Liver (tissue), 9 donors: ENCODE data around the gene NCAM1. TPM values are rescaled to one million over a fixed set of nuclear protein-coding genes. Genes with fewer than 3 reads are reported as not detected.

Experiments used
- DNase-seq: peaks from one replicate; pipeline ENCODE4 v3.0.0-alpha.2; 2017; ENCODE audit warnings: low spot score
- H3K27ac ChIP-seq, 2 donors: one replicate each; pipeline ENCODE4 v1.7.0; 2013; ENCODE audit warnings: inconsistent platforms in 2 of 2, low read length in 2 of 2, control low read depth in 1 of 2, low read depth in 1 of 2, mild to moderate bottlenecking in 1 of 2
- H3K27me3 ChIP-seq, 4 donors: one replicate each; pipeline versions ENCODE4 v1.6.1 to v1.7.0; 2013; ENCODE audit warnings: low read length in 3 of 4, inconsistent platforms in 1 of 4, mild to moderate bottlenecking in 1 of 4, moderate library complexity in 1 of 4; ENCODE audit not compliant: control insufficient read depth in 4 of 4, insufficient read depth in 4 of 4
- H3K36me3 ChIP-seq, 4 donors: one replicate each; pipeline versions ENCODE4 v1.6.1 to v1.7.0; 2013; ENCODE audit warnings: low read length in 3 of 4, mild to moderate bottlenecking in 3 of 4, low read depth in 1 of 4, moderate library complexity in 1 of 4; ENCODE audit not compliant: control insufficient read depth in 4 of 4, insufficient read depth in 3 of 4
- H3K4me1 ChIP-seq, 4 donors: one replicate each; pipeline versions ENCODE4 v1.6.1 to v1.7.0; 2013; ENCODE audit warnings: low read length in 3 of 4, mild to moderate bottlenecking in 3 of 4, moderate library complexity in 1 of 4; ENCODE audit not compliant: control insufficient read depth in 4 of 4, insufficient read depth in 4 of 4
- H3K4me3 ChIP-seq, 3 donors: one replicate each; pipeline versions ENCODE4 v1.6.1 to v1.7.0; 2013; ENCODE audit warnings: low read length in 3 of 3, control low read depth in 1 of 3, low read depth in 1 of 3, mild to moderate bottlenecking in 1 of 3
- H3K9ac ChIP-seq, 2 donors: one replicate each; pipeline ENCODE4 v1.7.0; 2013; ENCODE audit warnings: low read length in 2 of 2, mild to moderate bottlenecking in 2 of 2, moderate library complexity in 2 of 2, control low read depth in 1 of 2, low read depth in 1 of 2
- H3K9me3 ChIP-seq, 4 donors: one replicate each; pipeline versions ENCODE4 v1.6.1 to v1.7.0; 2013; ENCODE audit warnings: low read length in 3 of 4; ENCODE audit not compliant: control insufficient read depth in 4 of 4
- EGR1 ChIP-seq, 2 donors: IDR thresholded peaks; 2 replicates each; pipeline ENCODE4 v1.6.1; 2016 to 2018; ENCODE audit warnings: antibody characterized with exemption in 2 of 2, low read depth in 2 of 2
- FOXA1 ChIP-seq: IDR thresholded peaks from 2 replicates; pipeline ENCODE4 v1.6.1; 2016; ENCODE audit warnings: antibody characterized with exemption
- HNF4G ChIP-seq: IDR thresholded peaks from 2 replicates; pipeline ENCODE4 v1.6.1; 2016; ENCODE audit warnings: antibody characterized with exemption
- NR2F2 ChIP-seq: IDR thresholded peaks from 2 replicates; pipeline ENCODE4 v1.6.1; 2016; ENCODE audit warnings: antibody characterized with exemption
- RAD21 ChIP-seq, 2 donors: IDR thresholded peaks; 2 replicates each; pipeline ENCODE4 v1.6.1; 2016; ENCODE audit warnings: antibody characterized with exemption in 2 of 2, mild to moderate bottlenecking in 2 of 2
- RXRA ChIP-seq, 2 donors: IDR thresholded peaks; 2 replicates each; pipeline ENCODE4 v1.6.1; 2017 to 2018; ENCODE audit warnings: antibody characterized with exemption in 2 of 2, mild to moderate bottlenecking in 1 of 2
- YY1 ChIP-seq: IDR thresholded peaks from 2 replicates; pipeline ENCODE4 v1.6.1; 2016; ENCODE audit warnings: antibody characterized with exemption, mild to moderate bottlenecking
- WGBS: extraction: QIAGEN DNeasy Blood & Tissue Kit; methylation state at CpG from one replicate; pipeline ENCODE4 v1.1.7; 2013; 5-methylcytosine and 5-hydroxymethylcytosine counted together
- polyA plus RNA-seq, 2 donors: library from polyadenylated mRNA; stranded (reverse) in 1 of 2; unstranded in 1 of 2; fragments of 200-250 nt in 1 of 2; fragments of >200 nt in 1 of 2; fragmentation: Nextera tagmentation in 1 of 2; extraction: Ambion mirVana in 1 of 2; gene quantifications; one replicate each; pipeline versions ENCODE4 v1.2.1 to v1.2.3, GENCODE V29; 2013 to 2015
- total RNA-seq, 2 donors: library from RNA; depleted of rRNA; stranded (reverse); fragments of >200 nt; gene quantifications; one replicate each; pipeline ENCODE4 v1.2.3, GENCODE V29; 2014
- TF ChIP-seq, protein P1 (sequence below): IDR thresholded peaks from 2 replicates; pipeline ENCODE4 v1.6.1; 2016; ENCODE audit warnings: antibody characterized with exemption
- TF ChIP-seq, protein P2 (sequence below): IDR thresholded peaks from 2 replicates; pipeline ENCODE4 v1.6.1; 2016; ENCODE audit warnings: antibody characterized with exemption, mild to moderate bottlenecking
- TF ChIP-seq, protein P3 (sequence below): fragments of 150-350 bp; IDR thresholded peaks from 2 replicates; pipeline ENCODE4 v1.5.1; 2017; ENCODE audit warnings: improper control_type of control experiment, low read depth, low read length; ENCODE audit not compliant: missing input control
- TF ChIP-seq, protein P4 (sequence below): IDR thresholded peaks from 2 replicates; pipeline ENCODE4 v1.6.1; 2016; ENCODE audit warnings: antibody characterized with exemption
- donor health status: healthy.
- donor health status: healthy.
- donor health status: healthy.
- donor health status: healthy.
- donor health status: healthy.

The NCAM1 gene
- total and polyA plus RNA-seq, 4 donors, result 0.65 to 2.1 (median 0.88) TPM

DNA sequence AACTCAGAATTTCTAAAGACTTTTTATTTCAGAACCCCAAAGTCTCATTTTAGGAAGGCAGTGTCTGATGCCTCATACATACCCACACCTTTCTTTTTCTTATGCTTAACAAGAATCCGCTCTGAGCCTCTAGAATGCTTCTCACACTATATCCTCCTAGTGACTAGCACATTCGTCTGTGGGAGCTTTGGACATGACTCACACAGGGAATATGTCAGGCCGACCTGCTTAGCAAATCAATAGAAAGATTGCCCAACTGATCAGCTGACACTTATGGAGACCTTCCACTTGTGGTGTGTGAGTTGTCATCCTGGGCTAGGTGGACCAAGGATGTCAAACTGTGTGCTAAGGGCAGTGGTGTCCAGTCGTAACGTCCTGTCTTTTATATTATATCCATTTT is 223.3 kb downstream of the NCAM1 start (continued):
- TF ChIP-seq, protein P1, sequence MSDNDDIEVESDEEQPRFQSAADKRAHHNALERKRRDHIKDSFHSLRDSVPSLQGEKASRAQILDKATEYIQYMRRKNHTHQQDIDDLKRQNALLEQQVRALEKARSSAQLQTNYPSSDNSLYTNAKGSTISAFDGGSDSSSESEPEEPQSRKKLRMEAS, result no peak

DNA sequence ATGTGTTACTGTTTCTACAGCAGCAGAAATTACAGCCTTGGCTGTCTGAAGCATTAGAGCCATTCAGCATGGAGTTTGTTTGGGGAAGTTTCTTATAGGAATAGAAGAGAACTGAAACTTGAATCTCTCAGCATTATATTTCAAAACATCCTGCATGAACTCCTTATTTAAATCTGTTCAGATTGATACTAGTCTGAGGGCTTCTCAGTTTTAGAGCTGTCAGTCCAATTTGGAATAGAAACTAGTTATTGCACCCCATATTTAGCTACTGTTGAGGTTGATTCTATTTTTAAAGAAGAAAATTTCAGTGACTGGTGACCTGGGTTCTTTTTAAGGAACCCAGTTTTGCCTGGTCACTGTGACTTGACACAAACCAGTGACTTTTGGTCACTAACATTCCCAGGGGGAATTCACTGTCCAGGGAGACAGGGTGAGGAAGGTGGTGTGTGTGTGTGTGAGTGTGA is 227.2 kb downstream of the NCAM1 start:
- Histone ChIP-seq H3K4me1 (no peaks in the 10 kb centered on the region), H3K36me3 (no peaks in the 10 kb centered on the region), H3K9ac (no peak overlapping the region), H3K9me3 (no peaks in the 10 kb centered on the region), H3K27me3 (peaks cover 0 to 2% (median 0%) of the 10 kb centered on the region in 4 donors), H3K4me3 (no peak overlapping the region), H3K27ac (no peak overlapping the region)
- DNase-seq, result no peak
- TF ChIP-seq, protein P2, sequence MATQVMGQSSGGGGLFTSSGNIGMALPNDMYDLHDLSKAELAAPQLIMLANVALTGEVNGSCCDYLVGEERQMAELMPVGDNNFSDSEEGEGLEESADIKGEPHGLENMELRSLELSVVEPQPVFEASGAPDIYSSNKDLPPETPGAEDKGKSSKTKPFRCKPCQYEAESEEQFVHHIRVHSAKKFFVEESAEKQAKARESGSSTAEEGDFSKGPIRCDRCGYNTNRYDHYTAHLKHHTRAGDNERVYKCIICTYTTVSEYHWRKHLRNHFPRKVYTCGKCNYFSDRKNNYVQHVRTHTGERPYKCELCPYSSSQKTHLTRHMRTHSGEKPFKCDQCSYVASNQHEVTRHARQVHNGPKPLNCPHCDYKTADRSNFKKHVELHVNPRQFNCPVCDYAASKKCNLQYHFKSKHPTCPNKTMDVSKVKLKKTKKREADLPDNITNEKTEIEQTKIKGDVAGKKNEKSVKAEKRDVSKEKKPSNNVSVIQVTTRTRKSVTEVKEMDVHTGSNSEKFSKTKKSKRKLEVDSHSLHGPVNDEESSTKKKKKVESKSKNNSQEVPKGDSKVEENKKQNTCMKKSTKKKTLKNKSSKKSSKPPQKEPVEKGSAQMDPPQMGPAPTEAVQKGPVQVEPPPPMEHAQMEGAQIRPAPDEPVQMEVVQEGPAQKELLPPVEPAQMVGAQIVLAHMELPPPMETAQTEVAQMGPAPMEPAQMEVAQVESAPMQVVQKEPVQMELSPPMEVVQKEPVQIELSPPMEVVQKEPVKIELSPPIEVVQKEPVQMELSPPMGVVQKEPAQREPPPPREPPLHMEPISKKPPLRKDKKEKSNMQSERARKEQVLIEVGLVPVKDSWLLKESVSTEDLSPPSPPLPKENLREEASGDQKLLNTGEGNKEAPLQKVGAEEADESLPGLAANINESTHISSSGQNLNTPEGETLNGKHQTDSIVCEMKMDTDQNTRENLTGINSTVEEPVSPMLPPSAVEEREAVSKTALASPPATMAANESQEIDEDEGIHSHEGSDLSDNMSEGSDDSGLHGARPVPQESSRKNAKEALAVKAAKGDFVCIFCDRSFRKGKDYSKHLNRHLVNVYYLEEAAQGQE, result no peak
- TF ChIP-seq EGR1 (IDR thresholded peaks at IDR 0.05; ENCODE audit: low read depth in 2 of 2), result no peak
- no peak for TF ChIP-seq NR2F2
- no peak for TF ChIP-seq HNF4G
- TF ChIP-seq, protein P3, sequence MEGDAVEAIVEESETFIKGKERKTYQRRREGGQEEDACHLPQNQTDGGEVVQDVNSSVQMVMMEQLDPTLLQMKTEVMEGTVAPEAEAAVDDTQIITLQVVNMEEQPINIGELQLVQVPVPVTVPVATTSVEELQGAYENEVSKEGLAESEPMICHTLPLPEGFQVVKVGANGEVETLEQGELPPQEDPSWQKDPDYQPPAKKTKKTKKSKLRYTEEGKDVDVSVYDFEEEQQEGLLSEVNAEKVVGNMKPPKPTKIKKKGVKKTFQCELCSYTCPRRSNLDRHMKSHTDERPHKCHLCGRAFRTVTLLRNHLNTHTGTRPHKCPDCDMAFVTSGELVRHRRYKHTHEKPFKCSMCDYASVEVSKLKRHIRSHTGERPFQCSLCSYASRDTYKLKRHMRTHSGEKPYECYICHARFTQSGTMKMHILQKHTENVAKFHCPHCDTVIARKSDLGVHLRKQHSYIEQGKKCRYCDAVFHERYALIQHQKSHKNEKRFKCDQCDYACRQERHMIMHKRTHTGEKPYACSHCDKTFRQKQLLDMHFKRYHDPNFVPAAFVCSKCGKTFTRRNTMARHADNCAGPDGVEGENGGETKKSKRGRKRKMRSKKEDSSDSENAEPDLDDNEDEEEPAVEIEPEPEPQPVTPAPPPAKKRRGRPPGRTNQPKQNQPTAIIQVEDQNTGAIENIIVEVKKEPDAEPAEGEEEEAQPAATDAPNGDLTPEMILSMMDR, result no peak
- no peak for TF ChIP-seq RAD21 (IDR thresholded peaks at IDR 0.05)
- TF ChIP-seq YY1, result no peak

DNA sequence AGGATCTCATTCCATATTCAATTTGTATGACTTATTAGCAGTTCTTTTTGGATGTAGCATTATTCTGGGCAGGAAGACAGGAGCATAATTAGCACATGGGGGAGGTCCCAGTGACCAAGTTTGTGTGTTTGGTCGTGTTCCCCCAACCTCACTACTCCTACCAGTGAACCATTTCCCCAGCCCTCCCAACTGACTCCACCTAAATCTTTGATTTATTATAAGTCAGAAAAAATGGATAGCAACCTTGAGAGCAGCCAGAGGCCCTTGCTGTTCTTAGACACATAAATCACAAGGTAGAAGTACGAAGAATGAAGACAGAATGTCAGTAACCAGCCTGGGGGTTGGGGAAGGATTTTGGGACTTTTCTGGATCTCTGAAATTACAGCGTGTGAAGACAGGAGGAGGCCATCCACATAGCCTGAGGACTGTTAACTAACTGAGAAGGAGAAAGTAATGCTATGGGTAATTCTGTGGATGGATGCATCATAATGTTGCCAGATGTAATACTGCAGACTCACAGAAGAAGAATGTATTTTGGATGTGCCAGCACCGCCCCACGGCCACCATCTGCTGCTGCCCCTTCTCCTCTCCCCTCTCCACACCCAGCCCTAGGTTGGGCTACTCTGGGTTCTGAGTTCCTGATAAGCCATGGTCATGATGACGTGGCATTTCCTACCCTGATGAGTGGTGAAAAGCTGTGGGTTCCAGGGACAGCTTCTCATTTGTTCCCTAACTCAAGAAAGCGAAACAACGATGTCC is 228.9 kb downstream of the NCAM1 start:
- 74% methylated on average over 8 of the region's 8 CpGs for WGBS
- H3K36me3 ChIP-seq, result no peaks in the 10 kb centered on the region
- no peaks in the 10 kb centered on the region for H3K4me1 ChIP-seq
- TF ChIP-seq HNF4G, result no peak
- no peak for TF ChIP-seq YY1
- TF ChIP-seq, protein P1, result no peak
- TF ChIP-seq RXRA (IDR thresholded peaks at IDR 0.05), result no peak
- TF ChIP-seq, protein P4, sequence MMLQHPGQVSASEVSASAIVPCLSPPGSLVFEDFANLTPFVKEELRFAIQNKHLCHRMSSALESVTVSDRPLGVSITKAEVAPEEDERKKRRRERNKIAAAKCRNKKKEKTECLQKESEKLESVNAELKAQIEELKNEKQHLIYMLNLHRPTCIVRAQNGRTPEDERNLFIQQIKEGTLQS, result no peak
- no peak for TF ChIP-seq NR2F2
- no peak for TF ChIP-seq FOXA1
- H3K27me3 ChIP-seq, result peaks cover 0 to 2% (median 0%) of the 10 kb centered on the region in 4 donors
- H3K27ac ChIP-seq, result no peak overlapping the region
- no peak overlapping the region for H3K4me3 ChIP-seq
- H3K9me3 ChIP-seq, result no peaks in the 10 kb centered on the region
- no peak for DNase-seq
- H3K9ac ChIP-seq, result no peak overlapping the region
